HCT116 (cell line): ENCODE measurements around the gene DIS3L2. TPM values are rescaled to one million over a fixed set of nuclear protein-coding genes. Genes with fewer than 3 reads are reported as not detected.

Experiments used
- ATAC-seq: fragments of 200-7000 bp; cut with Tn5 transposase; 2 replicates; pipeline ENCODE4 v1.9.1; 2020; ENCODE audit warnings: mild to moderate bottlenecking, moderate library complexity
- BruUV-seq: library from RNA; stranded (reverse); fragments of 400-500 nt; replicated peaks from 2 replicates; lab custom pipeline; 2021; lab: Mats Ljungman, UMichigan
- CTCF ChIA-PET: fragments of 300-600 bp; sonication (Branson Sonifier 250); formaldehyde crosslinking; loops from one replicate; lab custom pipeline; 2021; ENCODE audit warnings: antibody characterized with exemption; lab: Charles Lee
- POLR2A ChIA-PET: fragments of 300-600, 350-600 bp; sonication (Branson Sonifier 250); formaldehyde crosslinking; loops from one replicate; lab custom pipeline; 2021; ENCODE audit warnings: antibody characterized with exemption; lab: Charles Lee
- RAD21 ChIA-PET, 2 experiments: fragments of 300-600 bp; sonication (Branson Sonifier 250); formaldehyde crosslinking; loops; one replicate each; lab custom pipeline; 2023; ENCODE audit warnings: low total read pairs in 2 of 2; ENCODE audit not compliant: uncharacterized antibody in 2 of 2, unreplicated experiment in 2 of 2, low non-redundant PET in 1 of 2; lab: Charles Lee
- DNase-seq: peaks from one replicate; pipeline ENCODE4 v3.0.0-alpha.2; 2010; ENCODE audit warnings: low read depth, low spot score
- H2AFZ ChIP-seq: fragments of 200-600 bp; shearing (Covaris generic), sonication (generic); 2 replicates; pipeline ENCODE4 v1.6.1; 2017; ENCODE audit warnings: low read depth, mixed run types, mixed read lengths, antibody characterized with exemption, low read length; ENCODE audit not compliant: poor library complexity, severe bottlenecking
- H3K27ac ChIP-seq: 2 replicates; pipeline ENCODE4 v1.5.1; 2012; ENCODE audit warnings: low read depth, low read length
- H3K27me3 ChIP-seq: fragments of 200-600 bp; sonication (generic); 2 replicates; pipeline ENCODE4 v1.6.1; 2016; ENCODE audit warnings: mixed run types, low read length, mixed read lengths; ENCODE audit not compliant: insufficient read depth
- H3K36me3 ChIP-seq, 2 experiments: fragments of 200-500 bp in 1 of 2; fragments of 200-600 bp in 1 of 2; sonication (Bioruptor generic) in 1 of 2; sonication (generic) in 1 of 2; 2 replicates each; pipeline versions ENCODE4 v1.5.1 to v1.6.1; 2014 to 2016; ENCODE audit warnings: low read length in 2 of 2, inconsistent platforms in 1 of 2, mixed read lengths in 1 of 2, mixed run types in 1 of 2; ENCODE audit not compliant: insufficient read depth in 2 of 2, control insufficient read depth in 1 of 2
- H3K4me1 ChIP-seq, 2 experiments: fragments of 200-600 bp in 1 of 2; sonication (generic) in 1 of 2; 2 replicates each; pipeline versions ENCODE4 v1.5.1 to v1.6.1; 2012 to 2017; ENCODE audit warnings: low read length in 2 of 2, inconsistent platforms in 1 of 2, mild to moderate bottlenecking in 1 of 2, mixed read lengths in 1 of 2, mixed run types in 1 of 2, moderate library complexity in 1 of 2; ENCODE audit not compliant: insufficient read depth in 2 of 2, control insufficient read depth in 1 of 2
- H3K4me2 ChIP-seq: fragments of 200-600 bp; sonication (generic); 2 replicates; pipeline ENCODE4 v1.6.1; 2017; ENCODE audit warnings: mixed run types, low read length, mixed read lengths
- H3K4me3 ChIP-seq, 2 experiments: fragments of 200-600 bp in 1 of 2; sonication (generic) in 1 of 2; replicated peaks in 1 of 2; 2 replicates each; pipeline ENCODE4 v1.5.1; 2011 to 2016; ENCODE audit warnings: low read length in 2 of 2, control low read depth in 1 of 2, low read depth in 1 of 2, mild to moderate bottlenecking in 1 of 2, mixed read lengths in 1 of 2, mixed run types in 1 of 2
- H3K79me2 ChIP-seq: fragments of 200-600 bp; sonication (generic); 2 replicates; pipeline ENCODE4 v1.6.1; 2017; ENCODE audit warnings: mild to moderate bottlenecking, mixed run types, low read length, moderate library complexity, mixed read lengths; ENCODE audit not compliant: insufficient read depth
- H3K9ac ChIP-seq: fragments of 200-600 bp; sonication (generic); 2 replicates; pipeline ENCODE4 v1.6.1; 2016; ENCODE audit warnings: low read length, mixed read lengths
- H3K9me2 ChIP-seq: fragments of 200-600 bp; sonication (generic), shearing (Covaris generic); 2 replicates; pipeline ENCODE4 v1.6.1; 2017; ENCODE audit warnings: mixed run types, mild to moderate bottlenecking, moderate library complexity; ENCODE audit not compliant: insufficient read depth
- H3K9me3 ChIP-seq, 2 experiments: fragments of 200-500 bp in 1 of 2; fragments of 200-600 bp in 1 of 2; sonication (Bioruptor generic) in 1 of 2; sonication (generic) in 1 of 2; 2 replicates each; pipeline ENCODE4 v1.6.1; 2014 to 2017; ENCODE audit warnings: low read length in 2 of 2, mixed read lengths in 2 of 2, inconsistent platforms in 1 of 2, low read depth in 1 of 2, mild to moderate bottlenecking in 1 of 2, mixed run types in 1 of 2, moderate library complexity in 1 of 2; ENCODE audit not compliant: control insufficient read depth in 1 of 2, insufficient read depth in 1 of 2
- H4K20me1 ChIP-seq: fragments of 200-600 bp; sonication (generic), shearing (Covaris generic); 2 replicates; pipeline ENCODE4 v1.6.1; 2017; ENCODE audit warnings: mixed run types, mild to moderate bottlenecking, moderate library complexity; ENCODE audit not compliant: insufficient read depth
- CEBPB ChIP-seq: IDR thresholded peaks from 2 replicates; pipeline ENCODE4 v1.6.1; 2012; ENCODE audit warnings: low read depth
- EGR1 ChIP-seq: IDR thresholded peaks from 2 replicates; pipeline ENCODE4 v1.6.1; 2012; ENCODE audit warnings: low read depth
- EZH2 ChIP-seq: fragments of 200-600 bp; sonication (generic); IDR thresholded peaks from 2 replicates; pipeline ENCODE4 v1.6.1; 2017; ENCODE audit warnings: antibody characterized with exemption, mixed run types
- EZH2phosphoT487 ChIP-seq: fragments of 200-600 bp; IDR thresholded peaks from 2 replicates; pipeline ENCODE4 v1.6.1; 2018; ENCODE audit warnings: antibody characterized with exemption, borderline replicate concordance
- JUND ChIP-seq: IDR thresholded peaks from 2 replicates; pipeline ENCODE4 v1.6.1; 2012
- POLR2AphosphoS5 ChIP-seq: IDR thresholded peaks from 2 replicates; pipeline ENCODE4 v1.6.1; 2011; ENCODE audit warnings: mild to moderate bottlenecking, low read depth, low read length, moderate library complexity
- RAD21 ChIP-seq: IDR thresholded peaks from 2 replicates; pipeline ENCODE4 v1.6.1; 2012; ENCODE audit warnings: low read depth, mild to moderate bottlenecking
- SIN3A ChIP-seq: IDR thresholded peaks from 2 replicates; pipeline ENCODE4 v1.6.1; 2012; ENCODE audit warnings: low read depth
- SP1 ChIP-seq: IDR thresholded peaks from 2 replicates; pipeline ENCODE4 v1.6.1; 2012; ENCODE audit warnings: low read depth
- TCF7L2 ChIP-seq: IDR thresholded peaks from 2 replicates; pipeline ENCODE4 v1.7.0; 2011; ENCODE audit warnings: borderline replicate concordance, inconsistent platforms; ENCODE audit not compliant: insufficient read depth, insufficient read length; ENCODE audit errors: extremely low read depth
- YY1 ChIP-seq: IDR thresholded peaks from 2 replicates; pipeline ENCODE4 v1.6.1; 2011; ENCODE audit warnings: low read length, low read depth, moderate library complexity, mild to moderate bottlenecking; ENCODE audit not compliant: insufficient replicate concordance; ENCODE audit errors: extremely low read depth
- ZFX ChIP-seq: fragments of 450-650 bp; IDR thresholded peaks from 2 replicates; pipeline ENCODE4 v1.6.1; 2017
- intact Hi-C: fragments of 100-400 bp; cut with micrococcal nuclease; formaldehyde crosslinking; loops from 2 replicates; pipeline ENCODE4 v1.10.0; 2022
- total RNA-seq: library from RNA; stranded (reverse); gene quantifications from one replicate; pipeline ENCODE4 v1.2.1, GENCODE V29; 2021; ENCODE audit not compliant: unreplicated experiment
- TF ChIP-seq, protein P1 (sequence below): IDR thresholded peaks from 2 replicates; pipeline ENCODE4 v1.6.1; 2012; ENCODE audit warnings: low read depth
- TF ChIP-seq, protein P2 (sequence below): IDR thresholded peaks from 2 replicates; pipeline ENCODE4 v1.6.1; 2011; ENCODE audit warnings: mild to moderate bottlenecking, low read length, moderate library complexity; ENCODE audit not compliant: insufficient replicate concordance; ENCODE audit errors: extremely low read depth
- TF ChIP-seq, protein P3 (sequence below): IDR thresholded peaks from 2 replicates; pipeline ENCODE4 v1.6.1; 2012
- TF ChIP-seq, protein P4 (sequence below): IDR thresholded peaks from 2 replicates; pipeline ENCODE4 v1.6.1; 2012

Gene DIS3L2
- total RNA-seq, 1 experiment from 2014 or later, result 42.5 TPM

DNA sequence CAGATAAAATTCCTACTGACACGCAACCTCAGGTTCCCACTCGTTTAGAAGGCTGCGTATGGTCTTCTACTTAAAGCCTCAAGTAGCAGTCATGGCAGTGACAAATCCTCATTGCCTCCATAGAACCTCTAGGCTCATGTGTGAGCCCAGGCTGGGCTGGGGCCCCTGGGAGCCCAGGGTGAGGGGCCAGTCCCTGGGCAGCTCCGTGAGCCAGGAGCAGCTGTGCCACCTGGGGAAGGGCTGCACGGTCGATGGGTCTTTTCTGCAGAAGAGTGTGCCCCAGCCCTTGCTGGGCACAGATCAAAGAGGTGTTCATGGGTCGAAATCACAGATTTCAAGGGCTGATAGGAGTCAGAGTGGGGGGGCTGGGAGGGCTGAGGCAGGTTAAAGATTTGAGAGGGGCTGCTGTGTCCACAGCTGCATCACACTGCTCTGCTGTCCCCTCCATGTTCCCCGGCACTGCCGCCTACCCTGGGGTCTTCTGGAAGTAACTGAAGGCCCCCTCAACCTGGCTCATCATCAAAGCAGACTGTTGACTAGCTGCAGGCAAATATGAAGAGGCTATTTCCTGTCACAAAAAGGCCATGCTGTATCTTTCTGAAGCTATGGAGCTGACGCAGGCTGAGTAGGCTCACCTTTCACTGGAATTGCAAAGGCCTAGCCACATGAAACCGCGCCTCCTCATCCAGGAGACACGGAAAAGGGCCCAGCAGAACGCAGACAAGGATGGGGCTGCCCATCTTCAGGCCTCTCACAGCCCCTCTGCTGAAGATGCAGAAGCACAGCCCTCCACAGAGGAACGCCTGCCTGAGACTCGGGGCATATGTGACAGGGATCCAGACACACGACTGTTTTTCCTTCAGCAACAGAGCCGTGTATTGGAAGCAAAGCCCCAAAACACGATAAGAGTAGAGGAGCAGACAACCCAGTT, 381.4 kb downstream of the DIS3L2 start:
- no peak overlapping the region for H3K4me3 ChIP-seq
- TF ChIP-seq ZFX (no peak), EGR1 (no peak), CEBPB (no peak), YY1 (no peak), JUND (no peak), SIN3A (no peak), RAD21 (no peak), TCF7L2 (no peak), EZH2phosphoT487 (no peak), EZH2 (no peak), POLR2AphosphoS5 (no peak), SP1 (no peak)
- TF ChIP-seq, protein P1, sequence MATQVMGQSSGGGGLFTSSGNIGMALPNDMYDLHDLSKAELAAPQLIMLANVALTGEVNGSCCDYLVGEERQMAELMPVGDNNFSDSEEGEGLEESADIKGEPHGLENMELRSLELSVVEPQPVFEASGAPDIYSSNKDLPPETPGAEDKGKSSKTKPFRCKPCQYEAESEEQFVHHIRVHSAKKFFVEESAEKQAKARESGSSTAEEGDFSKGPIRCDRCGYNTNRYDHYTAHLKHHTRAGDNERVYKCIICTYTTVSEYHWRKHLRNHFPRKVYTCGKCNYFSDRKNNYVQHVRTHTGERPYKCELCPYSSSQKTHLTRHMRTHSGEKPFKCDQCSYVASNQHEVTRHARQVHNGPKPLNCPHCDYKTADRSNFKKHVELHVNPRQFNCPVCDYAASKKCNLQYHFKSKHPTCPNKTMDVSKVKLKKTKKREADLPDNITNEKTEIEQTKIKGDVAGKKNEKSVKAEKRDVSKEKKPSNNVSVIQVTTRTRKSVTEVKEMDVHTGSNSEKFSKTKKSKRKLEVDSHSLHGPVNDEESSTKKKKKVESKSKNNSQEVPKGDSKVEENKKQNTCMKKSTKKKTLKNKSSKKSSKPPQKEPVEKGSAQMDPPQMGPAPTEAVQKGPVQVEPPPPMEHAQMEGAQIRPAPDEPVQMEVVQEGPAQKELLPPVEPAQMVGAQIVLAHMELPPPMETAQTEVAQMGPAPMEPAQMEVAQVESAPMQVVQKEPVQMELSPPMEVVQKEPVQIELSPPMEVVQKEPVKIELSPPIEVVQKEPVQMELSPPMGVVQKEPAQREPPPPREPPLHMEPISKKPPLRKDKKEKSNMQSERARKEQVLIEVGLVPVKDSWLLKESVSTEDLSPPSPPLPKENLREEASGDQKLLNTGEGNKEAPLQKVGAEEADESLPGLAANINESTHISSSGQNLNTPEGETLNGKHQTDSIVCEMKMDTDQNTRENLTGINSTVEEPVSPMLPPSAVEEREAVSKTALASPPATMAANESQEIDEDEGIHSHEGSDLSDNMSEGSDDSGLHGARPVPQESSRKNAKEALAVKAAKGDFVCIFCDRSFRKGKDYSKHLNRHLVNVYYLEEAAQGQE, result no peak
- TF ChIP-seq, protein P2, sequence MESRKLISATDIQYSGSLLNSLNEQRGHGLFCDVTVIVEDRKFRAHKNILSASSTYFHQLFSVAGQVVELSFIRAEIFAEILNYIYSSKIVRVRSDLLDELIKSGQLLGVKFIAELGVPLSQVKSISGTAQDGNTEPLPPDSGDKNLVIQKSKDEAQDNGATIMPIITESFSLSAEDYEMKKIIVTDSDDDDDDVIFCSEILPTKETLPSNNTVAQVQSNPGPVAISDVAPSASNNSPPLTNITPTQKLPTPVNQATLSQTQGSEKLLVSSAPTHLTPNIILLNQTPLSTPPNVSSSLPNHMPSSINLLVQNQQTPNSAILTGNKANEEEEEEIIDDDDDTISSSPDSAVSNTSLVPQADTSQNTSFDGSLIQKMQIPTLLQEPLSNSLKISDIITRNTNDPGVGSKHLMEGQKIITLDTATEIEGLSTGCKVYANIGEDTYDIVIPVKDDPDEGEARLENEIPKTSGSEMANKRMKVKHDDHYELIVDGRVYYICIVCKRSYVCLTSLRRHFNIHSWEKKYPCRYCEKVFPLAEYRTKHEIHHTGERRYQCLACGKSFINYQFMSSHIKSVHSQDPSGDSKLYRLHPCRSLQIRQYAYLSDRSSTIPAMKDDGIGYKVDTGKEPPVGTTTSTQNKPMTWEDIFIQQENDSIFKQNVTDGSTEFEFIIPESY, result no peak
- TF ChIP-seq, protein P3, sequence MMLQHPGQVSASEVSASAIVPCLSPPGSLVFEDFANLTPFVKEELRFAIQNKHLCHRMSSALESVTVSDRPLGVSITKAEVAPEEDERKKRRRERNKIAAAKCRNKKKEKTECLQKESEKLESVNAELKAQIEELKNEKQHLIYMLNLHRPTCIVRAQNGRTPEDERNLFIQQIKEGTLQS, result no peak
- TF ChIP-seq, protein P4, sequence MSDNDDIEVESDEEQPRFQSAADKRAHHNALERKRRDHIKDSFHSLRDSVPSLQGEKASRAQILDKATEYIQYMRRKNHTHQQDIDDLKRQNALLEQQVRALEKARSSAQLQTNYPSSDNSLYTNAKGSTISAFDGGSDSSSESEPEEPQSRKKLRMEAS, result no peak
- ChIA-PET POLR2A (no interaction called here), RAD21 (no interaction called here), CTCF (no interaction called here)
- H2AFZ ChIP-seq, result no peak overlapping the region
- H3K79me2 ChIP-seq, result no peaks in the 10 kb centered on the region
- no peak overlapping the region for H3K9ac ChIP-seq
- no TSS peak for BruUV-seq
- DNase-seq, result no peak
- no peak overlapping the region for H3K27ac ChIP-seq
- ATAC-seq, result no peak
- no peaks in the 10 kb centered on the region for H3K9me2 ChIP-seq
- no peaks in the 10 kb centered on the region for H3K9me3 ChIP-seq
- intact Hi-C loops, result loop anchor here (10.0 kb wide), 1 partner anchor 182 kb away; the partner anchor contains the start of genes CHRND and PRSS56
- no peaks in the 10 kb centered on the region for H3K36me3 ChIP-seq
- no peak overlapping the region for H3K4me2 ChIP-seq
- no peaks in the 10 kb centered on the region for H4K20me1 ChIP-seq
- no peaks in the 10 kb centered on the region for H3K27me3 ChIP-seq
- H3K4me1 ChIP-seq, result no peaks in the 10 kb centered on the region
